Natural killer cell (primary cell): Measurements from ENCODE around the gene GALNT3. TPM values are rescaled to one million over a fixed set of nuclear protein-coding genes. Genes with fewer than 3 reads are reported as not detected.

ENCODE experiments used
- ATAC-seq, 3 donors: fragments of 150-1000 bp in 2 of 3; fragments of 200-7000 bp in 1 of 3; cut with Tn5 transposase; 1 replicate in 1 of 3; 2 replicates in 2 of 3; pipeline ENCODE4 v1.10.0; 2021; ENCODE audit warnings: mild to moderate bottlenecking in 2 of 3, moderate library complexity in 2 of 3
- DNase-seq, 2 donors: peaks; one replicate each; pipeline versions ENCODE4 v3.0.0 to v3.0.0-alpha.2; 2013 to 2021; ENCODE audit warnings: mixed read lengths in 1 of 2
- H3K27ac ChIP-seq: one replicate; pipeline ENCODE4 v1.5.1; 2013; ENCODE audit warnings: mild to moderate bottlenecking, low read length
- H3K27me3 ChIP-seq: one replicate; pipeline ENCODE4 v1.6.1; 2013; ENCODE audit warnings: low read length; ENCODE audit not compliant: control insufficient read depth, insufficient read depth
- H3K36me3 ChIP-seq: one replicate; pipeline ENCODE4 v1.6.1; 2013; ENCODE audit warnings: low read length; ENCODE audit not compliant: control insufficient read depth, insufficient read depth
- H3K4me1 ChIP-seq: one replicate; pipeline ENCODE4 v1.6.1; 2013; ENCODE audit warnings: low read length; ENCODE audit not compliant: control insufficient read depth, insufficient read depth
- H3K4me3 ChIP-seq: one replicate; pipeline ENCODE4 v1.5.1; 2013; ENCODE audit warnings: low read length
- H3K9me3 ChIP-seq: one replicate; pipeline ENCODE4 v1.6.1; 2013; ENCODE audit warnings: low read length; ENCODE audit not compliant: control insufficient read depth, insufficient read depth
- H3K27ac Mint-ChIP-seq, 2 donors: one replicate each; pipeline ENCODE4 v1.8.0; 2022; ENCODE audit warnings: mild to moderate bottlenecking in 2 of 2, mixed read lengths in 2 of 2, moderate library complexity in 1 of 2
- H3K27me3 Mint-ChIP-seq, 2 donors: one replicate each; pipeline ENCODE4 v1.8.0; 2022; ENCODE audit warnings: low read depth in 2 of 2, mixed read lengths in 2 of 2
- H3K36me3 Mint-ChIP-seq: one replicate; pipeline ENCODE4 v1.8.0; 2022; ENCODE audit warnings: mixed read lengths
- H3K4me1 Mint-ChIP-seq, 2 donors: one replicate each; pipeline ENCODE4 v1.8.0; 2022; ENCODE audit warnings: mixed read lengths in 2 of 2
- H3K4me3 Mint-ChIP-seq: one replicate; pipeline ENCODE4 v1.8.0; 2022; ENCODE audit warnings: mild to moderate bottlenecking, moderate library complexity, mixed read lengths
- H3K9me3 Mint-ChIP-seq, 2 donors: one replicate each; pipeline ENCODE4 v1.8.0; 2022; ENCODE audit warnings: mixed read lengths in 2 of 2
- WGBS: methylation state at CpG from one replicate; pipeline ENCODE4 v1.1.7; 2013; ENCODE audit warnings: missing lambda C conversion rate; ENCODE audit not compliant: insufficient coverage; 5-methylcytosine and 5-hydroxymethylcytosine counted together
- intact Hi-C: fragments of 100-400 bp; cut with micrococcal nuclease; formaldehyde crosslinking; loops from one replicate; pipeline ENCODE4 v1.14.2; 2022
- total RNA-seq, 4 donors: library from RNA; stranded (reverse); fragments of 120-200 nt in 1 of 4; gene quantifications; one replicate each; pipeline versions ENCODE4 v1.2.3 to v1.2.4, GENCODE V29; 2013 to 2022
- TF ChIP-seq, protein P1 (sequence below): fragments of 200-600 bp; IDR thresholded peaks from one replicate; pipeline ENCODE4 v1.8.0; 2022; ENCODE audit warnings: antibody characterized with exemption

The GALNT3 gene
- total RNA-seq, 3 donors from 2014 or later (not counting 1 experiment from before 2014, with no cell fraction given), result 42.9 to 52.7 (median 47.4) TPM

DNA sequence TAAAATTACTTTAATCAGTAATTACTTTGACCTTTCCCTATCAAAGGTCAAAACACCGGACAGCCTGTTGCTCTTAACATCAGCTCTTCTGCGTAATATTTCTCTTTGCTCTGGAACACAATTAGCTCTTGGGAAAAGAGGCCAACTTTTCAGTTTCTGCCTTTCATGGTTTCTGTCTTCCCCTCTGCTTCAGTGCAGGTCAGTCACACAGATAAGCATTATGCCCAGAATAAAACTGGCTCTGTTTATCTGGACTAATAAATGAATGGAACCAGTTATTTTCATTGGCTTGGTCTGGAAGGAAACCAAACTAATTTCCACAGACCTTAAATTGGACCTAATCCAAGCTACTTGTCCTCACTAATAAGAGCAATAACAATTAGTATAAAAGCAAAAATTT, 26.2 kb upstream of the GALNT3 start:
- no peaks in the 10 kb centered on the region for H3K9me3 Mint-ChIP-seq
- ATAC-seq (no peak), DNase-seq (no peak)

DNA sequence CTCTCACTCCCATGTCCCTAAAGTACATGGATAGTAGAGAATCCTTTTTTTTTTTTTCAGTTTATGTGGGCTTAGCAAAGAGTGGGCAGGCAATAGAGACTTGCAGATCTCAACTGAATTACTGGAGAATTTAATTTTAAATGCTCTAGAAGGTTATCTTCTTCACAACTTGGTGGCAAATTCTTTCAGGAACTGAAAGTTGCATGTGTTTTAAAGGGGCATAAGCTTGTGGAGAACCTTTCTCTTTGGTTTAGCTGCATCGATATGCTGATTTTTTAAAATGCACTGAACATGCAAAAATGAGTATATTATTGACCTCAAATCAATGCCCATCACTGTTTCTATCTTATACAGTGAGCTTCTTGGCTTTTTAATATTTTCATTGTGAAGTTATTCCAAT, 24.9 kb upstream of the GALNT3 start:
- no peak overlapping the region for H3K27ac Mint-ChIP-seq
- no peaks in the 10 kb centered on the region for H3K9me3 Mint-ChIP-seq
- H3K9me3 ChIP-seq, result no peaks in the 10 kb centered on the region
- H3K27me3 Mint-ChIP-seq, result peaks cover 0 to 3% of the 10 kb centered on the region in 2 donors
- TF ChIP-seq, protein P1, sequence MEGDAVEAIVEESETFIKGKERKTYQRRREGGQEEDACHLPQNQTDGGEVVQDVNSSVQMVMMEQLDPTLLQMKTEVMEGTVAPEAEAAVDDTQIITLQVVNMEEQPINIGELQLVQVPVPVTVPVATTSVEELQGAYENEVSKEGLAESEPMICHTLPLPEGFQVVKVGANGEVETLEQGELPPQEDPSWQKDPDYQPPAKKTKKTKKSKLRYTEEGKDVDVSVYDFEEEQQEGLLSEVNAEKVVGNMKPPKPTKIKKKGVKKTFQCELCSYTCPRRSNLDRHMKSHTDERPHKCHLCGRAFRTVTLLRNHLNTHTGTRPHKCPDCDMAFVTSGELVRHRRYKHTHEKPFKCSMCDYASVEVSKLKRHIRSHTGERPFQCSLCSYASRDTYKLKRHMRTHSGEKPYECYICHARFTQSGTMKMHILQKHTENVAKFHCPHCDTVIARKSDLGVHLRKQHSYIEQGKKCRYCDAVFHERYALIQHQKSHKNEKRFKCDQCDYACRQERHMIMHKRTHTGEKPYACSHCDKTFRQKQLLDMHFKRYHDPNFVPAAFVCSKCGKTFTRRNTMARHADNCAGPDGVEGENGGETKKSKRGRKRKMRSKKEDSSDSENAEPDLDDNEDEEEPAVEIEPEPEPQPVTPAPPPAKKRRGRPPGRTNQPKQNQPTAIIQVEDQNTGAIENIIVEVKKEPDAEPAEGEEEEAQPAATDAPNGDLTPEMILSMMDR, result no peak
- DNase-seq, result no peak
- no peaks in the 10 kb centered on the region for H3K36me3 Mint-ChIP-seq
- H3K4me3 ChIP-seq, result no peak overlapping the region
- H3K4me3 Mint-ChIP-seq, result no peak overlapping the region
- no peak overlapping the region for H3K27ac ChIP-seq
- no peaks in the 10 kb centered on the region for H3K27me3 ChIP-seq
- intact Hi-C loops, result no loop called here
- WGBS, result 67% methylated on average over 1 of the region's 1 CpG
- ATAC-seq, result no peak
- no peaks in the 10 kb centered on the region for H3K36me3 ChIP-seq
- H3K4me1 Mint-ChIP-seq, result no peaks in the 10 kb centered on the region
- no peaks in the 10 kb centered on the region for H3K4me1 ChIP-seq

More for the DNA sequence above, 26.2 kb upstream of the GALNT3 start:
- 97% methylated on average over 2 of the region's 2 CpGs for WGBS
- TF ChIP-seq, protein P1, result no peak
- intact Hi-C loops, result no loop called here
- Histone ChIP-seq H3K27me3 (no peaks in the 10 kb centered on the region), H3K36me3 (no peaks in the 10 kb centered on the region), H3K4me1 (no peaks in the 10 kb centered on the region), H3K4me3 (no peak overlapping the region), H3K27ac (no peak overlapping the region), H3K9me3 (no peaks in the 10 kb centered on the region)
- no peak overlapping the region for H3K27ac Mint-ChIP-seq
- H3K4me3 Mint-ChIP-seq, result no peak overlapping the region
- H3K27me3 Mint-ChIP-seq, result peaks cover 0 to 3% of the 10 kb centered on the region in 2 donors
- H3K36me3 Mint-ChIP-seq, result no peaks in the 10 kb centered on the region
- no peaks in the 10 kb centered on the region for H3K4me1 Mint-ChIP-seq

DNA sequence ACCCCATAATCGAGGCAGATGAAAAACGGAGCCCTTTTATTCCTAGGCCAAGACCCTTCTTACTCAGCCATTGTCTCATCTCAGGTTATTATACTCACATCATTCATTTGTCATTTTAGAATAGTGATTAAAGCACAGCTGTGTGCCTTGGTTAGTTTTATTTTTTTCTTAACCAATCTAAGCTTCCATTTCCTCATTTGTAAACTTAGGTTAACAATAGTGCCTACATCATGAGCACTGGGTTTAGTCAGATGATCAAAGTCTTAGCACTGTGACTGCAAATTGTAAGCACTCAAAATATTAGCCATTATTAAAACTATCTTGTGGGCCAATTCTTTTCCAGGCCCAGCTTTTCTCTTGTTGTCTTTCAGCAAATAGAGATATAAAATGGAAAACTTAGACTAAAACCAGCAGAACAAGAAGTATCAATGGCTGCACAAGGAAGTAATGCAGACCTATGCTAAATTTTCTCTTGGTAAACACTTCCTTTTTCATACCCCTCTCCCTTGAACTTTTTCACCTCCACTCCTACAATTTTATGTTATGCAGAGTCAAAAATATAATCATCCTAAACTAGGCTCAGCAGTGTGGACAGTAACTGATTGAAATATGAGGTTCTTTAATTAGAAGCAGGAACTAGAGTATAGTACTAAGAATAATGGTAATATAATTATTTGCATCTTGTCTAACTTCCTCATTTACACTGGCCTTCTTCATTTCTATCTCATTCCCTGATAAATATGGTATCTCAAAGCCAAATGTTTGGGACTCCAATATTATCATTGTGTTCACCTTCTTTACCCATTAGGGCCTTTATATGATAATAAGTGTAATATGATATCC, 21.5 kb upstream of the GALNT3 start:
- intact Hi-C loops, result no loop called here
- Mint-ChIP-seq H3K36me3 (no peaks in the 10 kb centered on the region), H3K4me1 (no peaks in the 10 kb centered on the region), H3K27ac (no peak overlapping the region), H3K4me3 (no peak overlapping the region), H3K9me3 (no peaks in the 10 kb centered on the region), H3K27me3 (no peaks in the 10 kb centered on the region)
- H3K4me1 ChIP-seq, result no peaks in the 10 kb centered on the region
- H3K27ac ChIP-seq, result peak overlapping the region; percentile 64
- no peaks in the 10 kb centered on the region for H3K36me3 ChIP-seq
- no peak overlapping the region for H3K4me3 ChIP-seq
- H3K27me3 ChIP-seq, result no peaks in the 10 kb centered on the region
- ATAC-seq, result no peak
- TF ChIP-seq, protein P1, result no peak
- no peaks in the 10 kb centered on the region for H3K9me3 ChIP-seq
- WGBS, result 76% methylated on average over 2 of the region's 2 CpGs
- no peak for DNase-seq

DNA sequence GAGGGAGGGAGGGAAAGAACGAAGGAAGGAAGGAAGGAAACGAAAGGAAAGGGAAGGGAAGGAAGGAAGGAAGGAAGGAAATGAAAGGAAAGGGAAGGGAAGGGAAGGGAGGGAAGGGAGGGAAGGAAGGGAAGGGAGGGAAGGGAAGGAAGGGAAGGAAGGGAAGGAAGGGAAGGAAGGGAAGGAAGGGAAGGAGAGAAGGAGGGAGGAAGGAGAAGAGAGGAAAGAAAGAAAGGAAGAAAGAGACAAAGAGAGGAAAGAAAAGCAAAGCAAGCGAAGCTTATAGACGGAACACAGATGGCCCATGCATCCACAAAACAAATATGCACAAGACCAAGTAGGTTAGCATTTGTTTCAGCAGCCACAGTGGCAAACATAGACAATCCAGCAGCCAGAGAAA, 20.4 kb upstream of the GALNT3 start:
- intact Hi-C loops, result no loop called here
- no peaks in the 10 kb centered on the region for H3K27me3 ChIP-seq
- no peaks in the 10 kb centered on the region for H3K27me3 Mint-ChIP-seq
- H3K27ac ChIP-seq, result no peak overlapping the region
- H3K4me1 Mint-ChIP-seq, result no peaks in the 10 kb centered on the region
- H3K36me3 ChIP-seq, result no peaks in the 10 kb centered on the region
- TF ChIP-seq, protein P1, result no peak
- no peak overlapping the region for H3K4me3 ChIP-seq
- H3K36me3 Mint-ChIP-seq, result no peaks in the 10 kb centered on the region
- WGBS, result 73% methylated on average over 4 of the region's 4 CpGs
- H3K9me3 ChIP-seq, result no peaks in the 10 kb centered on the region
- H3K4me1 ChIP-seq, result no peaks in the 10 kb centered on the region
- ATAC-seq, result no peak
- no peaks in the 10 kb centered on the region for H3K9me3 Mint-ChIP-seq
- no peak overlapping the region for H3K4me3 Mint-ChIP-seq
- no peak for DNase-seq
- no peak overlapping the region for H3K27ac Mint-ChIP-seq
